ENCODE measurements around the gene ETS1. TPM values are rescaled to one million over a fixed set of nuclear protein-coding genes. Genes with fewer than 3 reads are reported as not detected.

The ETS1 gene
- total RNA-seq, 1 experiment from 2014 or later: 29.9 TPM

DNA sequence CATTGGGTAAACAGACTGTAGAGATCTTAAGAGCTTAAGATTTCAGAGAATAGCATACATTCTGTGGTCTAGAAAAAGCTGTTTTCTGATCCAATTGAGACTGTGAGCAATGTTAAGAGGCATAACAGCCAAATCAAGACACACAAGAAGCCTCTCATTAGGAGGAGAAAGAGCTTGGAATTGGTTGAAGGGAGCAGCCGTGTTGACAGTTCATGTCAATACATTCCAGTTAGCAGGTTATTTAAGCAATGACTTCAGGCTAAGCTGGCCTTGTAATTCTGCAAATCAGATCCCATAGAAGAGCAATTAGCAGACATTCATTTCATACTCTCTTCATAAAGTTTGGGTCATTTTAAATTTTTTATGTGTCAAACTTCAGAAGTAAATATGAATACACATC lies 50.9 kb downstream of the ETS1 start:
- Histone ChIP-seq H3K56ac (ENCODE audit: insufficient read length, low read depth, low read length) (no peak overlapping the region), H3K23me2 (ENCODE audit: insufficient read length, low read depth, low read length, poor library complexity, severe bottlenecking) (peaks cover 5% of the 10 kb centered on the region), H4K8ac (replicated peaks; ENCODE audit: insufficient read length, low read depth, low read length) (no peak overlapping the region), H2AK5ac (ENCODE audit: insufficient read length, low read length) (no peak overlapping the region), H3K79me1 (ENCODE audit: insufficient read depth, low read depth, low read length, poor library complexity, severe bottlenecking) (no peaks in the 10 kb centered on the region), H4K5ac (ENCODE audit: insufficient read length, low read depth, low read length) (no peak overlapping the region), H3K27me3 (ENCODE audit: insufficient read depth, low read length) (no peaks in the 10 kb centered on the region), H3K14ac (ENCODE audit: insufficient read depth, low read length) (no peak overlapping the region), H2BK120ac (ENCODE audit: low read depth, low read length, poor library complexity, severe bottlenecking) (no peak overlapping the region), H3K9ac (ENCODE audit: extremely low read depth, insufficient read length, low read length) (no peak overlapping the region), H3K18ac (ENCODE audit: insufficient read length, low read depth, low read length) (no peak overlapping the region), H3K9me3 (ENCODE audit: control insufficient read depth, low read depth, low read length) (no peaks in the 10 kb centered on the region), H2BK5ac (ENCODE audit: insufficient read length, low read length) (no peak overlapping the region), H3T11ph (ENCODE audit: low read length) (no peak overlapping the region), H4K20me1 (ENCODE audit: control insufficient read depth, insufficient read depth, insufficient read length) (no peaks in the 10 kb centered on the region), H3K4ac (ENCODE audit: low read depth, low read length) (no peak overlapping the region), H3K4me2 (ENCODE audit: insufficient read depth, insufficient read length, low read length) (no peak overlapping the region), H3K79me2 (ENCODE audit: insufficient read depth, low read length) (no peaks in the 10 kb centered on the region), H3K4me1 (ENCODE audit: insufficient read depth, low read length) (peaks cover 9% of the 10 kb centered on the region), H2AFZ (ENCODE audit: low read length) (no peak overlapping the region), H3K23ac (ENCODE audit: insufficient read length, low read depth, low read length) (no peak overlapping the region), H2BK12ac (ENCODE audit: insufficient read length, low read depth, low read length) (no peak overlapping the region), H3K27ac (ENCODE audit: insufficient read length, low read depth, low read length) (no peak overlapping the region), H2BK20ac (ENCODE audit: low read depth, low read length, poor library complexity, severe bottlenecking) (no peak overlapping the region), H2BK15ac (ENCODE audit: low read depth, low read length) (no peak overlapping the region), H4K91ac (ENCODE audit: insufficient read length, low read depth, low read length) (no peak overlapping the region)
- TF ChIP-seq, protein P1, sequence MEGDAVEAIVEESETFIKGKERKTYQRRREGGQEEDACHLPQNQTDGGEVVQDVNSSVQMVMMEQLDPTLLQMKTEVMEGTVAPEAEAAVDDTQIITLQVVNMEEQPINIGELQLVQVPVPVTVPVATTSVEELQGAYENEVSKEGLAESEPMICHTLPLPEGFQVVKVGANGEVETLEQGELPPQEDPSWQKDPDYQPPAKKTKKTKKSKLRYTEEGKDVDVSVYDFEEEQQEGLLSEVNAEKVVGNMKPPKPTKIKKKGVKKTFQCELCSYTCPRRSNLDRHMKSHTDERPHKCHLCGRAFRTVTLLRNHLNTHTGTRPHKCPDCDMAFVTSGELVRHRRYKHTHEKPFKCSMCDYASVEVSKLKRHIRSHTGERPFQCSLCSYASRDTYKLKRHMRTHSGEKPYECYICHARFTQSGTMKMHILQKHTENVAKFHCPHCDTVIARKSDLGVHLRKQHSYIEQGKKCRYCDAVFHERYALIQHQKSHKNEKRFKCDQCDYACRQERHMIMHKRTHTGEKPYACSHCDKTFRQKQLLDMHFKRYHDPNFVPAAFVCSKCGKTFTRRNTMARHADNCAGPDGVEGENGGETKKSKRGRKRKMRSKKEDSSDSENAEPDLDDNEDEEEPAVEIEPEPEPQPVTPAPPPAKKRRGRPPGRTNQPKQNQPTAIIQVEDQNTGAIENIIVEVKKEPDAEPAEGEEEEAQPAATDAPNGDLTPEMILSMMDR (conservative IDR thresholded peaks at IDR 0.05): no peak
- H3K9me3 Mint-ChIP-seq: peaks cover 0 to 3% of the 10 kb centered on the region in 2 experiments; a peak in 1 of 5 replicates
- no peak overlapping the region for H3K27ac Mint-ChIP-seq
- H3K36me3 Mint-ChIP-seq (ENCODE audit: insufficient read depth in 1 of 3, low read depth in 3 of 3): peaks cover 2 to 14% (median 7%) of the 10 kb centered on the region in 3 experiments; a peak in 6 of 7 replicates
- peaks cover 26 to 28% of the 10 kb centered on the region in 2 experiments for H3K4me1 Mint-ChIP-seq
- H3K4me3 Mint-ChIP-seq: no peak overlapping the region
- no CpG with 5 or more reads among the region's 1 CpG for WGBS (ENCODE audit: extremely low coverage, insufficient read length, low lambda C conversion rate)
- no peak for DNase-seq
- H3K27me3 Mint-ChIP-seq (ENCODE audit: low read depth): peaks cover 42% of the 10 kb centered on the region

Measured in H9 (cell line).